HG03558 (cell line): Measurements from ENCODE around the gene NFE2.
"Not testable (repeated sequence)": the region's sequence is repeated elsewhere in the genome, so short reads cannot be mapped to it uniquely, and the experiment has no call there.

Experiments used
- ATAC-seq: cut with Tn5 transposase; IDR thresholded peaks from one replicate; pipeline ENCODE4 v1.9.1; 2021; ENCODE audit warnings: moderate number of reproducible peaks; ENCODE audit not compliant: unreplicated experiment; ENCODE audit errors: extremely low read depth

Gene NFE2

DNA sequence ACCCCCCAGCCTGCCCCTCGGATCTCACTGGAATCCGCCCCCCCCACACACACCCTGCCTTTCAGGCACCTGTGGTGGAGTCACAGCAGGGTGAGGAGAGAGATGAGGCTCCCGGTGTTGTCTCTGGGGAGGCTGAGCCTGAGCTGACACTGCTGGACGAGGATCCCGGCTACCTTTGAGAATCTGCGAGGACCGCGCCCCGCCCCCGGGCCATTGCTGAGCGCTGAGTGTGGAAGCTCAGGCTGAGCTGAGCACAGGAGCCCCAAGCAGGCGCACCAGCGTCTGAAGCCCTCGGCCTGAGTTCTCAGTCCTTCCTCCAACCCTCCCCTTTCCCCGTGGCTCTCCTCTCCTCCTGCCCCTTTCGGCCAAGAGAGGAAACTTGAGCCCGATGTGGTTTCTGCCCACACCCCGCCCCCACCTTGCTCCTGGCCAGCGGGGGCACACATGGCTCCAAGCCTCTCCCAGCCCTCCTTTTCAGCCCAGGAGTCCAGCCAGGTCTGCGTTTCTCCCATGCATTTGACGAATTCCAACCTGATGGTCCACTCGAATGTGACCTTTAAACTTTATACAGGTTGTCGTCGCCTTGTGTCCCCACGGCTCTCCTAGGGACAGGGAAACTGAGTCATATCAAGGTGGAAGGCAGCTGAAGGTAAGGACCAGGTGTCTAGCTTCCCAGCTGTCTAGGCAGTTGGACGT lies at the start of gene NFE2:
NFE2 (minus strand) TSS at position 284 of the 696 bp plus-strand sequence. CDS start 5,767 bp downstream, outside the sequence.
- ATAC-seq: no peak

DNA sequence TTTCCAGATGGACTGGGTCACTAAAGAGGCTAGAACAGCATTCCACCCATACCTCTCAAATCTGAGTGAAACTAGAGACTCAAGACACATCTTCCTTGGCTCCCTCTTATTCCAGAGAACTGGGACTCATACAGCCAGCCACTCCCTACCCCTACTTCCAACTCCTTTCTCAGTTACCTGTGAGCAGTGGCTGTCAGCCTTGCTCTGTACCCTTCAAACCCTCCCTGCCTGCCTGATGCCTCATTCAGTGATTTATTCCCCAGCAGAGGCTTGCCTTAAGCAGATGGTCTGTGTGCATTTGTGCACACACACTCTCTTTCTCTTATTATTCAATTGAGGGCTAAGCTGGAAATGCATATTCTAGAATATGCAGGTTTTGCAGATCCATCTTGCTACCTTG lies 48.9 kb upstream of the NFE2 start:
- ATAC-seq: no peak

DNA sequence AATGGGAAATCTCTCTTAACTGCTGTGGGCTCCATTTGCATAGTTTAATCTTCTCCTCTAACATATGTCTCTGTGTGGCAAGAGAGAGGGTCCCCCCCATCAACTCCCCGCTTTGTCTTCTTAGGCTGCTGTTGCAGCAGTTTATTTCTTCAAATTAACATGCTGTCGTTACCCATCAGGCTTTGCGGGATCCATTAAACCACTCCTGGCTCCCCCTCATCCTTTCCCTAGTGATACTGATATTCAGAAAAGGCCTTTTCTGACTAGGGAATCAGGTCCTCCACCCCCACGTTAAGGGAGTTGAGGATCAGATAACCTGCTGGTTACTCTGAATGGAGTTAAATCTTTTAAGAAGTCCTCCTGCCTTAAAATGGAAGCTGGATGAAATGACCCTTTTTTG lies 48.2 kb upstream of the NFE2 start:
- ATAC-seq: no peak

DNA sequence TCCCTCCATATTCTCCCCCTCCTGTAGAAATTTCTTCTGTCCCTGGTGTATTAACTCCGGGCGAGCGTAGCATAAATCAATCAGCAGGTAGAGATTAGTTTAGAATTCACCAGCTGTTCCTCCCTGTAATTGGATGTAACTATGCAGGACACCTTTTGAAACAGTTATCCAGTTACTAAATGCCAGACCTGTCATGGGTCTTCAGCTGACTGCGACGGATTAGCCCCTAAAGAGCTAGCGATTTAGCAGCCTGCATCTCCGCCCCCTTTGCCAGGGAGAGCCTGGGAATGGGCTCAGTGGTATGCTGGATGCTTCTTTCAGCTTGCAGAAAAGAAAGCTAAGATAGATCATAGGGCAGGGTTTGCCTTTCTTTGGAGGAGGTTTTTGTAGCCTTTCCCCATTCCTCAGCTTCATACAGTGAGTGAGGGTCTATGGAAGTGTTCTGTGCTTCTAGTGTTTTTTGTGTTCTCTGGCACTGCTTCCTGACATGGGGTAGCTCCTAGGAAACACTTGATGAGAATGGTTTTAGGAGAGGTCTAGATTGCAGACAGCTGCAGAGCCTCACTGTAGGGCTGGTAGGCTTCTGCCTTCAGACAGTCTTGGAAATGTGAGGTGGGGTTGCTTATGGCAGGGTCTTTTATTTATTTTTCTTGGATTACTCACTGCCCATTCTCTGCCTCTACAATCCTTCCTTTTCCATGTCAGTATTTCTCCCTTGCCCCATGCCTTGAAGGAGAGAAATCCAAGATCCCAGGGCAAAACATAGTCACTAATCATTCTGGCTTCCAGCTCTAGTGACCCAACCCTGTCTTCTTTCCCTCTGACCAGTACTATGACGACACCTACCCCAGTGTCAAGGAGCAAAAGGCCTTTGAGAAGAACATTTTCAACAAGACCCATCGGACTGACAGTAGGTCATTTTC lies 40.8 kb upstream of the NFE2 start:
- ATAC-seq: no peak

DNA sequence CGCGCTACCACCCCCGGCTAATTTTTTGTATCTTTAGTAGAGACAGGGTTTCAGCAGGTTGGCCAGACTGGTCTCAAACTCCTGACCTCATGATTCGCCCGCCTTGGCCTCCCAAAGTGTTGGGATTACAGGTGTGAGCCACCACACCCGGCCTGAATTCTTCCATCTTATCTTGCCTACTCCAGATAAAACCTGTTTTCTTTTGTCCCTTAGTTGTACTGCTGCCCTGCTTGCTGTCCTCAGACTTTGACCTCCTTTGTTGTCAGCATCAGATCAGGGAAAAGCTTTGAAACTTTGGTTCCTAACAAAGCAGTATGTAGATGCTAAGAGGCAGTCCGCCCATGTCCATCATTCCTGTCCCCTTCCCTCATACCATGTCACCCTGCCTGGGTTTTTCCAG lies 40.0 kb upstream of the NFE2 start:
- no peak for ATAC-seq

DNA sequence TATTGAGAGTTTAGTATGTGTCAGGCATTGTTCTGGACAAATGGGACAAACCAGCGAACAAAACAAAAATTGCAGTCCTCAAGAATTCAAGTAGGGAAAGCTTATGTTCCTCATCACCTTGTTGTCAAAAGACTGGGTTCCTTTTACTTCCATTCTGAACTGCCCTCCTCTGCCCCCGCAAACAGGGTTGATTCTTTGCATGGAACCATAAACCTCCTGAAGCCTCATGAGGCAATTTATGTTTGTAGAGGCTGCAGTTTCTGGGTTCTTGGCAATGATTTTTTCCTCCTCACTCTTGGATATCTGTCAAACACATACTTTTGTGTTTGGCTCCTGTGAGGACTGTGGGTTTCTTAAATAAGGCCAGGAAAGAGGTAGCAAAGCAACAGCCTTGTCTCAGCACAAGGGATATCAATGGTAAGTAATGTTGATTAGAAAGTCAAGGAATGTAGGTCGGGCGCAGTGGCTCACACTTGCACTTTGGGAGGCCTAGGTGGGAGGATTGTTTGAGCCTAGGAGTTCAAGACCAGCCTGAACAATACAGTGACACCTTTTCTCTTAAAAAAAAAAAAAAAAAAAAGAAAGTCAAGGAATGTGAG lies 38.0 kb upstream of the NFE2 start:
- ATAC-seq: no peak

DNA sequence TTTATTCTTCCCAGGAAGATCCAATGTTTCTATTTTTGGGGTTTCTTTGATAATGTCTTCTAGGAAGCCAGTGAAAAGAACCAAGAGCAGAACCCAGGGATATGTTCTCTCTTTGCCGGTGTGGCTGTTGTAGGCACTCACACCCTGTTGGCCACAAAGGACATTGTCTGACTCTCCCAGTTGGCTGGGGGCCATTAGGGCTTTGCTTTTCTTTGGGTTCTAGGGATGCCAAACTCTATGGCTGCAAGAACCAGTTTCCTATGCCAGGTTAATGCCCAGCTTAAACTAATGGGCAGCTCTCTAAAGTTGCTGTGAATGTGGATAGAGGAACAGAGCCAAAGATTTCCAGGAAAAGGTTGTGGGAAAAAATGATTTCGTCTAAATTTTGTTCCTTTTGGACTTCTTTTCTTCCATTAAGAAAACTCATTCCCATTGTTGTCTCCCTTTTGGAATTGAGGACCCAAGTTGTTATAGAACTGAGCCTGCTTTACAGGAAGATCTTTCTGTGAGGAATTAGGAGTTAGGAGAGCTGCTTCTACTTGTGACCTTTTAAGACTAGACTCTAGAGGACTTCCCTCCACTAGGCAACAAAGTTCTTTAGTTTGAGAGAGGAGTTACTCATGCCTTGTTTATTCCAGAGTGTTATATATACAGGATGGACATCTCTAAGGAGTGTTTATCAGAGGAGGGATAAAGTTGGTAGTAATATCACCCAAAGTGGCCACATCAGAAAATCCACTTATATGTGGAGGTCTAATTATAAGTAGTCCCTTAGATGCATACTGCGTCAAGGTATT lies 37.2 kb upstream of the NFE2 start:
- ATAC-seq: no peak

DNA sequence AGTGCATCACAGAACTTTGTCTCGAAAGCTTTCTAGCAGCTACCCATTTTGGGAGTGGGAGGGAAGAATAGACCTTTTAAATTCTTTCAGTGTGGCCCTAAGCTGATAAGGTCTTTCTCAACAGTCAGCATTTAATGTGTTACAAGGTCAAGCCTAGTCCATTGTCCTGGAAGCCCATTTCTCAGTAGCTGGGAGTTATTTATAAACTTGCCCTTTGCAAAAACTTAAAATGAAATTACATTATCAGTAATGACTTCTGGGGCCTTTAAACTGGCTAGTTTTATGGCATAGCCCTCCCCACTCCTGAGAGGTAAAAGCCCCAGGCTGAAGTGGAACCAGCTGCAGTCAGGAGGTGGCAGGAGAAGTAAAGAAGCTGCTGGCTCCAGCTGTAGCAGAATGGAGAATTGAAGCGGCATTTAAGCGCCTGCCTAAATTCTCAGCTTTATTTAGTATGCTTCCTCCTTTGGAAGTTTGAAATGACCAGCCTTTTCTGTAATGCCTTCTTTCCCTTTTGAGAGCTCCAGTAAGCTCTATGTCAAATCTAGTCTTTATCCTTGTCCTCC lies 36.5 kb upstream of the NFE2 start:
- no peak for ATAC-seq

DNA sequence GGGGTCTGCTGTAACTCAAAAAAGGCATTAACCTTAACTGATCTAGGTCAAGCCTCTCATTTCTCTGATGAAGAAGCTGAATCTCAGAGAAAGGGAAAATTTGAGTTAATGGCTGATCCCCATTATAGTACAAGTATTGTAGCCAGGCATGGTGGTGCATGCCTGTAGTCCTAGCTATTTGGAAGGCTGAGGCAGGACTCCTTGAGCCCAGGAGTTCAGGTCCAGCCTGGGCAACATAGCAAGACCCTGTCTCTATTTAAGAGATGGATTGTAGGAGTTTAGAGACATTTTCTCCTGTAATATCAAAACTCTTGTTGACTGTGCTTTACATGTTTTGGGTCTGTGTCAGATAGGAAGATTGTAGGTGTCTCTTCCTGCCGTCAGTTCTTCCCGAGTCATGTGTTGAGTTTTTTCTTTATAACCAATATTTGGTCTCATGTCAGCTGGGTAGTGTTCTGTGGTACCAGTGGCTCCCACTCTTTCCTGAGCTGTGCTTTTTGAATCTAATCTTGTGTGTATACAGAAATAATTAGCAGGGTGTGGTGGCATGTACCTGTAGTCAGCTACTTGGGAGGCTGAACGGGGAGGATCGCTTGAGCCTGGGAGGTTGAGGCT lies 32.7 kb upstream of the NFE2 start:
- no peak for ATAC-seq

DNA sequence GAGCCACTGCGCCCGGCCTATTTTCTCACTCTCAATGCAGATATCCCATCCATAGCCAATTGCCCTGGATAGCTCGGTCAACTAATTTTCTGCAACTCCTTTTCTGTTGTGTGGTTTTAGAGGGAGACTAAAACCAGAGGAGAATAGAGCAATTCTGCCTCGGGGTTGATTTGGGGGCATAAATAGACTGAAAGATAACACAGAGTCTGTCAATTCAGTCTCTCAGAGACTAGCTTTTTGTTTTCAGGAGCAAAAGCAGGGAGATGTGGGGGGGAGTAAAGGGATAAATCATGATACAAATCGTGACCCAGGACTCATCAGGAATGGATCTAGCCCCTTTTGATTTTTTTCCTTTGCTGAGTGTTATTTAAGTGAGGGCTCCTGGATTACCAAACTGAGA lies 30.6 kb upstream of the NFE2 start:
- ATAC-seq: no peak

DNA sequence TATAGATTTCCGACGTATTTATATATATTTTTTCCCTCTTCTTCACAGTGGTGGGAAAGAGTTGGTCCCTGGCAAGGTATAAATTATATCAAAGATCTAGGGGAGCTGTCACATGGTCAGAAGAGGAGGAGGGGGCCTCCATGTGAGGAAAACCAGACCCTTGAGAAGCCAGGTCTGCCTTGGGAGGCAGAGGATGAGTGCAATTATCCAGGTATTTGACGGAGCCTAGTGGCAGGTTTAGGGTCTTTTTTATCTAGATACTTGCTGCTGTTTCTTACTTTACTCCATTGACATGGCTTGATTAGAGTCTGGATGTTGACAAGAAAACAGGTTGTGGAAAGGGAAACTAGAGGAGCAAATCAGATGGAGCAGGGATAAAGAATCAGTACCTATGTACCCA lies 29.6 kb upstream of the NFE2 start:
- no peak for ATAC-seq

DNA sequence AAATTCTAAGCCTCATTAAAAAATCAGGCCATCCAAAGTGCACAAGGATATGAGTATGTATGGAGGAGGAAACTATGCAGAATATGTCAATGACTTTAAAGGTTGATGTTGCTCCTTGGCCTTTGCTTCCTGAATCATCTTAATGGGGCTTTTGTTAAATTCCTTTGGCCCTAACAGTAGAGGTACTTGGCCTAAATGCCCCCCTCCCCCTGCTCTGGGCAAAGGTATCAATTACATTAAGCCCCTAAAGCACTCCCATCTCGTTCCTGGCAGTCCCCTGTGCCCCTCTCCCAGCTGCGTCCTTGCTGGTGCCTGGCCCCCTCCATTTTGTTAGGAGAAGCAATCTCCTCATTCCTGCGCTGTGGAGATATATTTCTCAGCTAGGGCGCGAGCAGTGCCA lies 28.9 kb upstream of the NFE2 start:
- no peak for ATAC-seq

DNA sequence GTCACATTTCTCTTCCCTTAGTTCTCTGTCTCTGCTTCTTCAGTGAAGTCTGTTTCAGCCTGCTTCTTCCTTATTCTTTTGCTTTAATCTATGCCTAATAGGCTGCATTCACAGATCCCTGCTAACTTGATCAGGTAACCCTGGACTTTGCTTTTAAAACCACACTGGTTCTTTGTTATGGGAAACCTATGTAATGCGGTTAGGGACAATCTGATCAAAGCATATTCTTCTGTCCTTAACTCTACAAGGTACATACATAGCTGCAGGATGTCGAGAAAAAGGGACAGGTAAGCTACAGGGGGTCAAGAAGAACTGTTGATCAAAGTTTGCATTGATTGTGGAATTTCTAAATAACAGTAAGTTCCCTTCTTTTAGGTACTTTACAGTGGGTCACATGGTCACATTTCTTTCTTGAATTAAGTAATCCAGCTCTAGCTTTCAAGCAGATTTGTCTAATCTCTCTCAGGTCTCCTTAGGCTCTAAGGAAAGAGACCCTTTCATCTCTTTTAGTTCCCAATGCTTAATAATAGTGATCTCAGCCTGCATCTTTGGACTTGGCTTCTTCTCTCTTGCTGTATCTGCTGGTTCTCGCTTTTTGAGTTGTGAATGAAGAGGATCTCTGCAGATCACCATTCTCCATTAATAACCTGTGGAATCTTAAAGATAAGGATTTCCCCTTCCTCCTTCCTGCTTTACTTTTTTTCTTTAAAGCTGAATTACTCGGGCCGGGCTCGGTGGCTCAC lies 28.0 kb upstream of the NFE2 start:
- no peak for ATAC-seq

DNA sequence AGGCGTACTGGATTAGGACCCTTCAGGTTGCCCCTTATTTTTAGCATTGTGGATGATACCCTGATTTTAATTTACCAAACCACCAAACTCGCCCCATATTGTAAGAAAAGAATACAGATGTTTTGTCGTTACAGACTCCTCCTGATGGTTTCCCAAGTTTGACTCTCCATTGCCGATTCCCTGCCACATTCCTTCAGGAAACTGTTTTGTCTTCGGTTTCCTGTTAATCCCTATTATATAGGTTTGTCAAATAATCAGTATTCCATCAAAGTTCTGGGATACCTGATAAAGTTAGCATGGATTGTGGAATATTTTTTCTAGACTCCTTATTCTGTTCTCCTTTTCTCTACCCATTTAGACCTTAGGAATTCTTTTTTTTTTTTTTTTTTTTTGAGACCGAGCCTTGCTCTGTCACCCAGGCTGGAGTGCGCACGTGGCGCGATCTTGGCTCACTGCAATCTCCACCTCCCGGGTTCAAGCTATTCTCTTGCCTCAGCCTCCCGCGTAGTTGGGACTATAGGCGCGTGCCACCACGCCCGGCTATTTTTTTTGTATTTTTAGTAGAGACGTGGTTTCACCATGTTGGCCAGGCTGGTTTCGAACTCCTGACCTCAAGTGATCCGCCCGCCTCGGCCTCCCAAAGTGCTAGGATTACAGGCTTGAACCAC lies 24.8 kb upstream of the NFE2 start:
- not testable (repeated sequence) for ATAC-seq

DNA sequence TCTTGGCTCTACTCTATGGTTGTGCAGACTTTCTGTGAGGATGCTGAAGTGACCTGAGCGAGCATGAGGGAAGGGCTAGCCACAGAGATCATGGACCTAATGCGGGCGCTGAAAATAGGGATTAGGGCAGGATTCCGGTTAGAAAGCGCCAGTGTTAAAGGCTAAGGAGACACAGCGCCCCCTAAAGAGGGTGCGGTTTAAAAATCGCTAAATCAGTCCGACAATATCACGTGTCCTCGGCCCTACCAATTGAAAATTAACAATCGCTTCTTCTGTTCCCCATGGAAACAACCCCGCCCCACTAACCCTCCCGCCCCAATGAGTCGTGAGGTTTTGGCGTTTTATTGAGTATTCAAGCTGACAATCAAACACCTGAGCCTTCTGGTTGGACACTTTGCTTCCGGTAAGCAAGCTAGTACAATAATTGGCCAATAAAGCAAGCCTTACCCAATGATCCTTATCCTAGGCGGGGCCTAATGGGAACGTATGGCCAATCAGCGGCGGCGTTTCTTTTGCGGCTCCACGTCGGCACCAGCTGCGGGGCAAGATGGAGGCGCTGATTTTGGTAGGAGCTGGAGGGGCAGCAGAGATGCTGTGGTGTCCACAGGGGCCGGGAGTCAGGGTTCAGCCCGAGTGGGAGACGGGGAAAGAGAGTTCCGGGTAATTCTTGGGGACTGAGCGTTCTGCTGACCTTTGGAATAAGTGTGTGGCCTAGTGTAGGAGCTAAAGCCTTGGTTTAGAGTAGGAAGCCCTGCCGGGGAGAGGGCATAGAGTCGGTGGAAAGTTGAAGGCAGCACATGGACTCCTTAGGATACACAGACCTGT lies 24.0 kb upstream of the NFE2 start, which contains the start of gene COPZ1:
COPZ1 (plus strand) TSS at position 515 of the 825 bp plus-strand sequence; CDS start at position 548, 33 bp downstream.
- peak; percentile 95 for ATAC-seq

DNA sequence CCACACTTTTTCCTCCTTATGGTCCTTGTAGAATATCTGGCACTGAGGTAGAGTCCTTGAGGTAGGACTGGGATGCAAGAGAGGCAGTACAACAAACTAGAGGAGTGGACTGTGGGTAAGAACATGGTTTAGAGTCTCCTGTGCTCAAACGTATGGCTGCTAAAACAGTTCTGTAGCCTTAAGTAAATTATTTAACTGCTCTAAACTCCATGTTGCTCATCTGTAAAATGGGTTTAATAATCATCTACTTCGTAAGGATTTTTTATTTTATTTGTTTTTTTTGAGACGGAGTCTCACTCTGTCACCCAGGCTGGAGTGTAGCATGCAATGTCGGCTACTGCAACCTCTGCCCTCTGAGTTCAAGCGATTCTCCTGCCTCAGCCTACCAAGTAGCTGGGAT lies 20.5 kb upstream of the NFE2 start:
- ATAC-seq: no peak

DNA sequence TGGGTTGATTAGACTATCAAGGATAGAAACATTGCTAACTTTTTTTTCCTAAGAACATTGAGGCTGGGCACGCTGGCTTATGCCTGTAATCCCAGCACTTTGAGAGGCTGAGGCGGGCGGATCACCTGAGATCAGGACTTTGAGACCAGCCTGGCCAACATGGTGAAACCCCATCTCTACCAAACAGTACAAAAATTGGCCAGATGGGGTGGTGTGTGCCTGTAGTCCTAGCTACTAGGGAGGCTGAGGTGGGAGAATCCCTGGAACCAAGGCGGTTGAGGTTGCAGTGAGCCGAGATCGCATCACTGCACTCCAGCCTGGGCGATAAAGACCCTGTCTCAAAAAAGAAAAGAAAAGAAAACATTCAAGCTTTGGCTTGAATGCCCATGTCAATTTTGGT lies 11.5 kb upstream of the NFE2 start:
- ATAC-seq: not testable (repeated sequence)
